ENCODE measurements around the gene DCAF6.

DNA sequence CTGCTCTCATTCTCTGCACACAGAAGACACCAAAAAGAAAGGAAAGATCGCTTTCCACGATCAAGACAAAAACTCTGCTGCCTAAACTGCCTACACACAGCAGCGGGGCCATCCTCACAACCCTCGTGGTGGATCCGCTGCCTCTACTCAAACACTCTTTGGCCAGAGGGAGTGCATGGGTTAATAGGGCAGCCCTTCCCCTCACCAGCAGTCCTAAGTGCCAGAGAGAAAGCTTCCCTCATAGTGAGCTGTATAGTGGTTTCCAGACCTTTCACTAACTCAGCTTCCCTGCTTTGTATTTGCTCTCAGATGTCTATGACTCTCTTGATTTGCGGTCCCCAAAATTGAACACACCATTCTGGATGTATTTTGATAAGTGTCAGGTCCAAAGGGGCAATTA, 169.4 kb downstream of the DCAF6 start:
- TF ChIP-seq GATA2 (IDR thresholded peaks at IDR 0.05; ENCODE audit: low read depth, low read length) (no peak), GATA3 (IDR thresholded peaks at IDR 0.05; ENCODE audit: low read depth, low read length) (no peak)
